ENCODE results near the gene VPREB3.
"Not testable (repeated sequence)": the region's sequence is repeated elsewhere in the genome, so short reads cannot be mapped to it uniquely, and the experiment has no call there.

Gene VPREB3

DNA sequence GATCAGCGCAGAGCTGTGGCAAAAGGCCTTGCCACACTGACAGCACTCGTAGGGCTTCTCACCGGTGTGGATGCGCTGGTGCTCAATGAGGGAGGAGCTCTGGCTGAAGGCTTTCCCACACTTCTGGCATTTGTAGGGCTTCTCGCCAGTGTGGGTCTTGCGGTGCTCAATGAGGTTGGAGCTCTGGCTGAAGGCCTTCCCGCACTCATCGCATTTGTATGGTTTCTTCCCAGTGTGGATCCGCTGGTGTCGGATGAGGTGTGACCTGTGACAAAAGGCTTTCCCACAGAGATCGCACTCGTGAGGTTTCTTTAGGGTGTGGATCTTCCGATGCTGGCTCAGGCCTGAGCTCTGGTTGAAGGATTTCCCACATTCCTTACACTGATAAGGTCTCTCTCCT lies 10.2 kb downstream of the VPREB3 start:
- Histone ChIP-seq H3K36me3 (replicated peaks; ENCODE audit: insufficient read depth, low read length) (no peaks in the 10 kb centered on the region), H4K20me1 (ENCODE audit: insufficient read depth, low read length) (no peaks in the 10 kb centered on the region), H3K27ac (ENCODE audit: low read length) (no peak overlapping the region), H3K4me3 (ENCODE audit: low read length) (no peak overlapping the region), H3K27me3 (replicated peaks; ENCODE audit: insufficient read depth, low read length) (no peaks in the 10 kb centered on the region), H3K4me1 (ENCODE audit: low read length) (no peaks in the 10 kb centered on the region), H3K79me2 (ENCODE audit: low read length) (no peaks in the 10 kb centered on the region), H2AFZ (ENCODE audit: low read length) (no peak overlapping the region), H3K9me2 (replicated peaks; ENCODE audit: insufficient read depth, low read length) (no peaks in the 10 kb centered on the region), H3K4me2 (ENCODE audit: low read depth, low read length) (no peak overlapping the region), H3K9ac (ENCODE audit: low read length) (no peak overlapping the region), H3K9me3 (replicated peaks; ENCODE audit: insufficient read depth, low read length) (no peaks in the 10 kb centered on the region), H3F3A (ENCODE audit: insufficient read depth, low read length) (no peaks in the 10 kb centered on the region)
- no peak for TF ChIP-seq EZH2phosphoT487 (IDR thresholded peaks at IDR 0.05; ENCODE audit: low read length)
- DNase-seq: no peak

- no peak overlapping the region for H3K4me3 ChIP-seq (ENCODE audit: low read length)
- TF ChIP-seq EZH2phosphoT487 (IDR thresholded peaks at IDR 0.05; ENCODE audit: low read length) (no peak), CTCF (IDR thresholded peaks at IDR 0.05; ENCODE audit: low read length) (no peak), EZH2 (optimal IDR thresholded peaks at IDR 0.05; ENCODE audit: low read depth, low read length) (no peak)
- no peak overlapping the region for H3K27ac ChIP-seq (ENCODE audit: low read length)
- H3K27me3 ChIP-seq (replicated peaks; ENCODE audit: insufficient read depth, low read length): no peaks in the 10 kb centered on the region
- no peaks in the 10 kb centered on the region for H3F3A ChIP-seq (ENCODE audit: insufficient read depth, low read length)
- H2AFZ ChIP-seq (ENCODE audit: low read length): no peak overlapping the region
- DNase-seq: no peak
- H3K4me2 ChIP-seq (ENCODE audit: low read depth, low read length): no peak overlapping the region
- no peaks in the 10 kb centered on the region for H3K9me3 ChIP-seq (replicated peaks; ENCODE audit: insufficient read depth, low read length)
- no peak overlapping the region for H3K9ac ChIP-seq (ENCODE audit: low read length)
- no peaks in the 10 kb centered on the region for H3K36me3 ChIP-seq (replicated peaks; ENCODE audit: insufficient read depth, low read length)
- no peaks in the 10 kb centered on the region for H4K20me1 ChIP-seq (ENCODE audit: insufficient read depth, low read length)
- H3K4me1 ChIP-seq (ENCODE audit: low read length): no peaks in the 10 kb centered on the region
- no peaks in the 10 kb centered on the region for H3K79me2 ChIP-seq (ENCODE audit: low read length)
- no peaks in the 10 kb centered on the region for H3K9me2 ChIP-seq (replicated peaks; ENCODE audit: insufficient read depth, low read length)
These were observed 10.9 kb downstream of the VPREB3 start for GRCh38 chr22:23743303-23743705.

GRCh38 chr22:23742505-23743264 lies 11.5 kb downstream of the VPREB3 start:
- TF ChIP-seq CTCF (IDR thresholded peaks at IDR 0.05; ENCODE audit: low read length): no peak
- TF ChIP-seq EZH2phosphoT487 (IDR thresholded peaks at IDR 0.05; ENCODE audit: low read length): no peak
- no peak for TF ChIP-seq EZH2 (optimal IDR thresholded peaks at IDR 0.05; ENCODE audit: low read depth, low read length)
- Histone ChIP-seq H3K27me3 (replicated peaks; ENCODE audit: insufficient read depth, low read length) (no peaks in the 10 kb centered on the region), H3K27ac (ENCODE audit: low read length) (no peak overlapping the region), H3K9me3 (replicated peaks; ENCODE audit: insufficient read depth, low read length) (no peaks in the 10 kb centered on the region), H3K4me2 (ENCODE audit: low read depth, low read length) (no peak overlapping the region), H3K79me2 (ENCODE audit: low read length) (no peaks in the 10 kb centered on the region), H3K4me1 (ENCODE audit: low read length) (no peaks in the 10 kb centered on the region), H2AFZ (ENCODE audit: low read length) (no peak overlapping the region), H3K9ac (ENCODE audit: low read length) (no peak overlapping the region), H3K4me3 (ENCODE audit: low read length) (no peak overlapping the region), H3F3A (ENCODE audit: insufficient read depth, low read length) (no peaks in the 10 kb centered on the region), H3K36me3 (replicated peaks; ENCODE audit: insufficient read depth, low read length) (no peaks in the 10 kb centered on the region), H4K20me1 (ENCODE audit: insufficient read depth, low read length) (no peaks in the 10 kb centered on the region), H3K9me2 (replicated peaks; ENCODE audit: insufficient read depth, low read length) (no peaks in the 10 kb centered on the region)
- DNase-seq: no peak

DNA sequence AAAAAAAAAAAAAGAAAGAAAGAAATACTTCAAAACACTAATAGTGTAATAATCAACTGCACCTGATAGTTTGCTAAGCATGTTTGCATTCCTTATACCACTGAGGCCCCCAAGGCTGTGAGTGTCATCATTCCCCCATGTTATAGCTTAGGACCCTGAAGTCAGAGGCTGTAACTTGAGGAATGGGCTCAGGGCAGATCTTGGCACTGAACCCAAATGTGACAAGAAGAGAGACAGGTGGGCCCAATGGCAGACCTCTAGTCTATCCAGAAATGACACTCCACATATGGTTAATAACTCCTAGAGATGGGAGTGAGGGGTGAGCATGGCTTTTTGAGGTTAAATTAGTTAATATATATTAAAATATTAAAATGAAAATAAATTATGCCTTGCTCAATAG lies 16.5 kb downstream of the VPREB3 start:
- Histone ChIP-seq H4K20me1 (ENCODE audit: insufficient read depth, low read length) (no peaks in the 10 kb centered on the region), H3K27ac (ENCODE audit: low read length) (no peak overlapping the region), H3K9ac (ENCODE audit: low read length) (no peak overlapping the region), H3K79me2 (ENCODE audit: low read length) (no peaks in the 10 kb centered on the region), H3F3A (ENCODE audit: insufficient read depth, low read length) (no peaks in the 10 kb centered on the region), H3K9me3 (replicated peaks; ENCODE audit: insufficient read depth, low read length) (no peaks in the 10 kb centered on the region), H3K4me3 (ENCODE audit: low read length) (no peak overlapping the region), H3K4me2 (ENCODE audit: low read depth, low read length) (no peak overlapping the region), H3K36me3 (replicated peaks; ENCODE audit: insufficient read depth, low read length) (no peaks in the 10 kb centered on the region), H3K9me2 (replicated peaks; ENCODE audit: insufficient read depth, low read length) (no peaks in the 10 kb centered on the region), H2AFZ (ENCODE audit: low read length) (no peak overlapping the region), H3K27me3 (replicated peaks; ENCODE audit: insufficient read depth, low read length) (no peaks in the 10 kb centered on the region), H3K4me1 (ENCODE audit: low read length) (no peaks in the 10 kb centered on the region)
- DNase-seq: no peak
- TF ChIP-seq EZH2 (optimal IDR thresholded peaks at IDR 0.05; ENCODE audit: low read depth, low read length) (no peak), CTCF (IDR thresholded peaks at IDR 0.05; ENCODE audit: low read length) (no peak), EZH2phosphoT487 (IDR thresholded peaks at IDR 0.05; ENCODE audit: low read length) (no peak)

DNA sequence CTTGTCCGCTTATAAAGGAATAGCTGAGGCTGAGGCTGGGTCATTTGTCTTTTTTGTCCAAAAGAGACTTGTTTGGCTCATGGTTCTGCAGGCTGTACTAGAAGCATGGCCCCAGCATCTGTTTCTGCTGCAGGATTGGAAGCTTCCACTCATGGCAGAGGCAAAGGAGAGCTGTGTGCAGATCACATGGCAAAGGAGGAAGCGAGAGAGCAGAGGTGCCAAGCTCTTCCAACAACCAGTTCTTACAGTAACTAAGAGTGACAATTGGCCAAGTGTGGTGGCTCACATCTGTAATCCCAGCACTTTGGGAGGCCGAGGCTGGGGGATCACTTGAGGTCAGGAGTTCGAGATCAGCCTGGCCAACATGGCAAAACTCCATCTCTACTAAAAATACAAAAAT lies 26.1 kb downstream of the VPREB3 start:
- not testable (repeated sequence) for H3K27ac ChIP-seq (ENCODE audit: low read length); H3K9me3 ChIP-seq (replicated peaks; ENCODE audit: insufficient read depth, low read length); H3K79me2 ChIP-seq (ENCODE audit: low read length); H3K4me2 ChIP-seq (ENCODE audit: low read depth, low read length); H3K9me2 ChIP-seq (replicated peaks; ENCODE audit: insufficient read depth, low read length); H2AFZ ChIP-seq (ENCODE audit: low read length); H3K4me1 ChIP-seq (ENCODE audit: low read length); H3K9ac ChIP-seq (ENCODE audit: low read length); H3F3A ChIP-seq (ENCODE audit: insufficient read depth, low read length); H3K4me3 ChIP-seq (ENCODE audit: low read length); H3K27me3 ChIP-seq (replicated peaks; ENCODE audit: insufficient read depth, low read length); H4K20me1 ChIP-seq (ENCODE audit: insufficient read depth, low read length); H3K36me3 ChIP-seq (replicated peaks; ENCODE audit: insufficient read depth, low read length); DNase-seq
